Endometrial microvascular endothelial cells (primary cell): ENCODE data around the gene TAP2. TPM values are rescaled to one million over a fixed set of nuclear protein-coding genes. Genes with fewer than 3 reads are reported as not detected.
"Not testable (repeated sequence)": the region's sequence is repeated elsewhere in the genome, so short reads cannot be mapped to it uniquely, and the experiment has no call there.

Experiments used
- in situ Hi-C: cut with HindIII; loops from 2 replicates; pipeline ENCODE4 v1.10.0; 2017; ENCODE audit warnings: low sequenced_read_pairs, low pct_unique_long_range_greater_than_20kb; ENCODE audit errors: inconsistent ontology term
- total RNA-seq: library from RNA; depleted of rRNA; stranded (reverse); fragments of >200 nt; gene quantifications from one replicate; pipeline ENCODE4 v1.2.3, GENCODE V29; 2015; ENCODE audit errors: inconsistent ontology term

TAP2 gene
- total RNA-seq, result 27.4 TPM

- in situ Hi-C loops, result loop anchor here (25.0 kb wide), 1 partner anchor 149 kb away; no protein-coding TSS in a partner anchor
Measured at GRCh38 chr6:32838114-32838958, at the start of gene TAP2. TAP2 (minus strand) TSS chr6:32838739; CDS start chr6:32838233, 506 bp downstream.

DNA sequence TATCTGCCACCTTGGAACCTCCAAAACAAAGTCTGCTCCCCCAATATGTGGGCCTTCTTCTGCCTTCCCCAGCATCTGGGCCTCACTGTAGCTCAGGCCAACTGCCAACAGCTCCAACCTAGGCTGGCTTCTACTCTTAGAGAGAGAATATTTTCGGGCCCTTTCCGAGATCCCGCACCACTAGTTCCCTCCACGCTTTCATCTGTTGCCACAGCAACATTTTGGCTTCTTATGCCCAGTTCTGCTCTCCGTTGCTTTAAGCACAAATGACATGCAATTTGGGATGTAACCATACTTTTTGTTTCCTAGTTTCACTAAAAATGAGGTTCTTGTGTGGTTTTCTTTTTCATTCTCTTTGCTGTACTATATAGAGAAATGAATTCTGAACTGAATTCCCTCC, 49.1 kb upstream of the TAP2 start:
- in situ Hi-C loops, result no loop called here

GRCh38 chr6:32886681-32887383, 48.3 kb upstream of the TAP2 start:
- in situ Hi-C loops, result no loop called here

GRCh38 chr6:32885698-32886286, 47.3 kb upstream of the TAP2 start:
- in situ Hi-C loops, result no loop called here

DNA sequence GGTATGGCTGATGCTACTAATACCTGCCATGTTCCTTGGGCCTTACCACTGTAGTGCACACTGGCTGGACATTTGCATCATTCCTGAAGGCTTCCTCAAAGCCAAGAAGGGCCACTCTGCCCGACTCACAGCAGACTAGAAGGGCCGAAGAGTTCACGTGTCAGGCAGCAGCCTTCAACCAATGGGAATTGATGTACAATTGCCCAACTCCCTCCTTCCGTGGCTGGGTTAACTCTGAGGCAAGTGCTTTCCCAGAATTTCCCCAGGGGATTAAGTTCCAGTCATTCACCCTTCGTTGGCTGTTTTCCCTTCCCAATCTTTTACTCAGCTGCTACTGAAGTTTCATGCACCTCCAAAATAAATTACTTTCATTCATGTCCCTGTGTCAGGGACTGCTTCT, 45.2 kb upstream of the TAP2 start:
- in situ Hi-C loops, result no loop called here

DNA sequence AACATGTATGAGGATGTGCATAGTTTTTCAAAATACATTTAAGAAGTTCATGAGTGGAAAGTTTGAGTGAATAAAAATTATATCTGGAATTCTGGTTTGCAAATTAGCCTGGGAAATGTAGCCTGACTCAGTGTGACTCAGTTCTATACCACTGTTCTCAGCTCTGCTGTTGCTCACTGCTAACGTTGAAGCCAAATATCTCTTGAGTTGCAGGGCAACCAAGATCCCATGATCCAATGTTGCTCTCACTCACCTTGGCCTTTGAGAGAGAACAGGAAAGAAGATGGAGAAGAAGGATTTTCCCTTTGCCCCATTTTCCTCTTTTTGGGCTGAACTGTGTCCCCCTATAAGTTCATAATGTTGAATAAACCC, 44.3 kb upstream of the TAP2 start:
- in situ Hi-C loops, result no loop called here

DNA sequence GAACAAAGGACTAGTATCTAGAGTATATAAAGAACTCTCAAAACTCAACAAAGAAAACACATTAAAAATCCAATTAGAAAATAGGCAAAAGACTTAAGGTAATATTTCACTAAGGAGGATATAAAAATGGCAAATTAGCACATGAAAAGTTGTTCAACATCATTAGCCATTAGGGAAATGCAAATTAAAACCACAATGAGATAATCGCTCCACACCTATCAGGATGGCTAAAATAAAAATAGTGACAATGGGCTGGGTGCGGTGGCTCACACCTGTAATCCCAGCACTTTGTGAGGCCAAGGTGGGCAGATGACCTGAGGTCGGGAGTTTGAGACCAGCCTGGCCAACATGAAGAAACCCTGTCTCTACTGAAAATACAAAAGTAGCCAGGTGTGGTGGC, 42.4 kb upstream of the TAP2 start:
- in situ Hi-C loops, result not testable (repeated sequence)

DNA sequence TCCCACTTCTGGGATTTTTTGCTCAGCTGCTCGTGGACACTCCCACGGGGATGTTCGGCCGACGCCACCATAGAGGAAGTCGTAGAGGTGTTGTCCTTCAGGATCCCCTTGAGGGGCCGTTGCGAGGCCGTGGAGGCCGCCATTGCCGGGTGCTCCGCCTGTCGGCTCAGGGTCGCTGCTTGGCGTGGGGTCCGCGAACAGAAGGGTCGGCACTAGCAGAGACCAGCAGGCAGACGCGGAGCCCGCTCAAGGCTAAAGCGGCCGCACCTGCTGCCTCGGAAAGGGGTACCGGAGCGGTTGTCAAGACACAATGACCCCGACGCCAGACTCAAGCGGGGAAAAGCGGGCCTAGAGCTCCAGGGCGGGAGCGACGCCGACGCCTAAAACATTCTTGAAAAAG, 41.2 kb upstream of the TAP2 start:
- in situ Hi-C loops, result no loop called here

- in situ Hi-C loops, result no loop called here
Measured at GRCh38 chr6:32876603-32877002, 38.1 kb upstream of the TAP2 start.

DNA sequence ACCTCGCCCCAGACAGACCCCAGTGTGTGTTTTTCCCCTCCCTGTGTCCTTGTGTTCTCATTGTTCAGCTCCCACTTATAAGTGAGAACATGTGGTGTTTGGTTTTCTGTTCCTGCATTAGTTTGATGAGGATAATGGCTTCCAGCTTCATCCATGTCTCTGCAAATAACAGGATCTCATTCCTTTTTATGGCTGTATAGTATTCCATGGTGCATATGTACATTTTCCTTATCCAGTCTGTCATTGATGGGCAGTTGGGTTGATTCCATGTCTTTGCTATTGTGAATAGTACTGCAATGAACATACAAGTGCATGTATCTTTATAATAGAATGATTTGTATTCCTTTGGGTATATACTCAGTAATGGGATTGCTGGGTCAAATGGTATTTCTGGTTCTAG, 35.4 kb upstream of the TAP2 start:
- in situ Hi-C loops, result not testable (repeated sequence)

DNA sequence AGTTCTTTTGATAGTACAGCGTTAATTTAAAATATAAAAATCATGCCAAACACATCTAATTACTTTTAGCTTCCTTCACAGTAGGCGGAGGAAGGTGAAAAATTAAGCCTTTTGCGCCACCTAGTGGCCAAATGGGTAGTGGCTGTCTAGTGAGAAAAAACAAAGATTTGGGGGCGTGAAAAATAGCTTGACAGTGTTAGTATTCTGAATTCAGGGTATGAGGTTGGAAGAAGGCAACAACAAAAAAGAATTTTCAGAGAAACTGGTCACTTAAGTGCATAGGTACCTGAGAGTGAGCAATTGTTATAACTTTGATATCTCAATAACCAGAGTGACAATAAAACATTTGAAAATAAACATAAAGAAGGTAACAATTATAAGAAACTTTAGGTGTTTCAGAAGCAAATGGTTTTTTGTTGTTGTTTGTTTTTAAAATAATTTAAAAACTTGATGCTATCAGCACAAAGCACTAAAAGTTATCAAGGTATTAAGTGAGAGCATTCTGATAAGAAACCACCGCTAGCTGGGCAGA, 29.8 kb upstream of the TAP2 start:
- in situ Hi-C loops, result no loop called here

GRCh38 chr6:32867554-32868256, 29.2 kb upstream of the TAP2 start:
- in situ Hi-C loops, result no loop called here

DNA sequence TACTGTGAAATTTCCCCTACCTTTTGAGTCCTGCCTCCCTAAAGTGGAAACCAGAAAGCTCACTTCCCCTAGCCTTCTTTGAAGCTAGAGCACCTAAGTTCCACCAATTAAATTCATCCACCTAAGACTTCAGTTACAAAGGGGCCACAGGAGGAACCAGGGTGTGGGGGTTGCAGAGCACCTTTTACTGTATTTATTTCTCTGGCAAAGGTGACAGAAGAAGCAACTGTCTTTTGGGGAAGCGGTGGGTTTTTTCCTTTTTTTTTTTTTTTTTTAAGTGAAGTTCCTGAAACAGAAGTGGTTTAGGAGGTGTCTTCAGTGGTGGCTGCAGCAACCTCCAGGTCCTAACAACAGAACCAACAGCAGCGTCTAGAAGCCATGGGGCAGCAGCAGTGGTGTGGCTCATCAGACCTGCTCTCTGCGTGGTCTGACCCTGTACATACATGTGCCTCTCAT, 28.5 kb upstream of the TAP2 start:
- in situ Hi-C loops, result no loop called here

DNA sequence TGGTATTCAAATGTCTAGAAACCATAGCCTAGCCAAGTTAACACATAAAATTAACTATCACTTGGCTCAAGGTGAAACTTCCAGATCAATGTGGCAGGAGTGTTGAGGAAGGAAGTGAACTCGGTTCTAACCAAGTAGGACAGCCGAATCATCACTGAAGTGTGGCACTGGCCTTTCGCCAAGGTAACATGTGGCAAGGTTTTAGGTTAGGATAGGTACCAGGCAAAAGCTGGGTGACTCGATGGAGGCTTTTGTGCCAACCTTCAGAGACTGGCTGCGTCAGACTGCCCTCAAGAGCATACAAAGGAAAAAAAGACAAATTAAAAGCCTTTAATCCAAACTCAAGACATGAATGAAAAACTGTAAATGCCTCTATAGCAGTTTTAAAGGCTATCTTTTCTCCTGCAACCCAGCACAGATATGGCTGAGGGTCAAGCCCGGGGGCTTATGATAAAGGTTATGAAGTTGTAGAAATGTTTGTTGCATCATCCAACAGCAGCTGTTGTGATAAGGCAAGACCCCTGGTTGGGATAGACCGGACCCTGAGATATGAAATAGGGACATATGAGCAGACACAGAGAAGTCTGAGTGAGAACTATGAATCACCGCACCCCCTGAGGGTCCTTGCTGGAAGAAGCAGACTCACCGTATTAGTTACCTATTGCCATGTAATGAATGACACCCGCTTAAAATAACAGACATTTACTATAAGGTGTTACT, 27.3 kb upstream of the TAP2 start:
- in situ Hi-C loops, result no loop called here

DNA sequence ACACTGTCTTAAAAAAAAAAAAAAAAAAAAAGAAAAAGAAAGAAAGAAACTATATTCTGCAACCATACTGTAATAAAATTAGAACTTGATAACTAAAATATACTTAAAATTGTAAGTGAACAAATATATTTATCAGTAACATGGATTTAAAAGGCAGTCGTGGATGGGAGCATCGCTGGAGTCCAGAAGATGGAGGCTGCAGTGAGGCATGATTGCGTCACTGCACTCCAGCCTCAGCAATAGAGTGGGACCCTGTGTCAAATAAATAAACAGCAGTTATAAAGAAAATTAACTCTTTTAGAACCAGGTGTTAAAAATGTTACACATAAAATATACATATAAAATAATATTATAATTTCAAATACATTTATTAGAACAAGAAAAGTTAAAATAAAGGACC, 24.2 kb upstream of the TAP2 start:
- in situ Hi-C loops, result no loop called here

DNA sequence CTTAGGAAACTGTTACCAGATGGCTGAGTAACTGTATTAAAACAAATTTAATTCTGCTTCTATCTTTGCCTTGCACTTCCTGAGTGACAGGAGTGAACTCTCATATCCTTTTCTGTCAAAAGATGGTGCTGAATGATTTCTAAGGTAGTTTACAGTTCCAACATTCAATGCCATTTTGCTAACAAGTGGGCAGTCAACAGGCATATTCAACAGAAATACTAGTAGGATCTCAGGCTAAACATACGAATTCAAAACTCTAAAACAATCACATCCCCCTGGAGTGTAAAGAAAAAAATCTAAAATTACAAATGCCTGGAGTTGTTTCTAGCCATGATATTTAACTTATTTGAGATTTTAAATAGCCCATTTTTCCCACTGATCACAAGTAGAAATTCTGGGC, 22.1 kb upstream of the TAP2 start:
- in situ Hi-C loops, result no loop called here

- in situ Hi-C loops, result no loop called here
Measured at GRCh38 chr6:32858194-32858593, 19.7 kb upstream of the TAP2 start.

- in situ Hi-C loops, result no loop called here
Measured at GRCh38 chr6:32857156-32857891, 18.8 kb upstream of the TAP2 start.
